Measurements from ENCODE around the gene TCP11L2. TPM values are rescaled to one million over a fixed set of nuclear protein-coding genes. Genes with fewer than 3 reads are reported as not detected.
A peak's percentile ranks its signal among the peaks of the same experiment; 100 is the strongest.

The TCP11L2 gene
- total RNA-seq, 4 donors from 2014 or later = 35.4 to 59.8 (median 41.5) TPM

DNA sequence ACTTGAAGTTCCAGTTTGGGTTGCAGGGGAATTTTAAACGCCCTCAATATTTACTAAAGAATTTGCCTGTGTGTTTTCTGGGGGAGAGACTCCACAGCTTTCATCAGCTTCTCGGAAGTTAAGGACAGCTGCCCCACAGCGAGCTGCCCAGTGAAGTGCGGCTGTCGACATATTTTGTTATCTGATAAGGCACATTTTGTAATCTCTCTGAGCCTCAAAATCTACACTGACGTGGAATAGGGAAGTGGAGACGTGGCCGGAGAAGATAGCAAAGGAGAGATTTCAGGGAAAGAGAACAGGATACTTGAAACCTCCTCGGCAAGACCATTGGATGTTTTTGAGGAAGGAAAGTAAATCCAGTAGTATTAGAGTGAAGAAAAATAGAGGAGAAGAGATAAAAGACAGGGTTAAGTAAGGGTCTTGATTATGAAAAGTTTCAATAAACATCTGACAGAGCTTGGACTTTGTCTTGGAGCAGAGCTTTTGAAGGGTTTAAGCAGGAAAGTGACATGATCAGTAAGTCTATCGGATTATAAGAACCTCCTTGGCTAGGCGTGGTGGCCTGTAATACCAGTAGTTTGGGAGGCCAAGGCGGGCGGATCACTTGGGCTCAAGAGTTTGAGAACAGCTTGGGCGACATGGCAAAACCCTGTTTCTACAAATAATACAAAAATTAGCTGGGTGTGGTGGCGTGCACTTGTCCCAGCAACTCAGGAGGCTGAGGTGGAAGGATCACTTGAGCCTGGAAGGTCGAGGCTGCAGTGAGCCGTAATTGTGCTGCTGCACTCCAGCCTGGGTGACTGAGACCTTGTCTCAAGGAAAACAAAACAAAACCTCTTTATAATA is 56.1 kb downstream of the TCP11L2 start:
- H3K27me3 ChIP-seq = no peaks in the 10 kb centered on the region
- no peaks in the 10 kb centered on the region for H3K9me3 ChIP-seq
- 32 to 43% methylated on average over 5 to 17 of the region's 17 CpGs for WGBS, 2 donors (ENCODE audit: low coverage in 1 of 2)
- H3K36me3 ChIP-seq = no peaks in the 10 kb centered on the region
- H3K4me1 ChIP-seq = peaks cover 4 to 23% (median 5%) of the 10 kb centered on the region in 3 donors
- ATAC-seq = peak; percentile 12
- peak overlapping the region; percentile 55 to 71 for H3K4me3 ChIP-seq
- peak overlapping the region; percentile 60 to 95 (median 92) for H3K27ac ChIP-seq
- TF ChIP-seq, protein P1, sequence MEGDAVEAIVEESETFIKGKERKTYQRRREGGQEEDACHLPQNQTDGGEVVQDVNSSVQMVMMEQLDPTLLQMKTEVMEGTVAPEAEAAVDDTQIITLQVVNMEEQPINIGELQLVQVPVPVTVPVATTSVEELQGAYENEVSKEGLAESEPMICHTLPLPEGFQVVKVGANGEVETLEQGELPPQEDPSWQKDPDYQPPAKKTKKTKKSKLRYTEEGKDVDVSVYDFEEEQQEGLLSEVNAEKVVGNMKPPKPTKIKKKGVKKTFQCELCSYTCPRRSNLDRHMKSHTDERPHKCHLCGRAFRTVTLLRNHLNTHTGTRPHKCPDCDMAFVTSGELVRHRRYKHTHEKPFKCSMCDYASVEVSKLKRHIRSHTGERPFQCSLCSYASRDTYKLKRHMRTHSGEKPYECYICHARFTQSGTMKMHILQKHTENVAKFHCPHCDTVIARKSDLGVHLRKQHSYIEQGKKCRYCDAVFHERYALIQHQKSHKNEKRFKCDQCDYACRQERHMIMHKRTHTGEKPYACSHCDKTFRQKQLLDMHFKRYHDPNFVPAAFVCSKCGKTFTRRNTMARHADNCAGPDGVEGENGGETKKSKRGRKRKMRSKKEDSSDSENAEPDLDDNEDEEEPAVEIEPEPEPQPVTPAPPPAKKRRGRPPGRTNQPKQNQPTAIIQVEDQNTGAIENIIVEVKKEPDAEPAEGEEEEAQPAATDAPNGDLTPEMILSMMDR (IDR thresholded peaks at IDR 0.05) = peak in 1 of 4 experiments; percentile 6
- no peak for TF ChIP-seq POLR2AphosphoS5 (IDR thresholded peaks at IDR 0.05)

DNA sequence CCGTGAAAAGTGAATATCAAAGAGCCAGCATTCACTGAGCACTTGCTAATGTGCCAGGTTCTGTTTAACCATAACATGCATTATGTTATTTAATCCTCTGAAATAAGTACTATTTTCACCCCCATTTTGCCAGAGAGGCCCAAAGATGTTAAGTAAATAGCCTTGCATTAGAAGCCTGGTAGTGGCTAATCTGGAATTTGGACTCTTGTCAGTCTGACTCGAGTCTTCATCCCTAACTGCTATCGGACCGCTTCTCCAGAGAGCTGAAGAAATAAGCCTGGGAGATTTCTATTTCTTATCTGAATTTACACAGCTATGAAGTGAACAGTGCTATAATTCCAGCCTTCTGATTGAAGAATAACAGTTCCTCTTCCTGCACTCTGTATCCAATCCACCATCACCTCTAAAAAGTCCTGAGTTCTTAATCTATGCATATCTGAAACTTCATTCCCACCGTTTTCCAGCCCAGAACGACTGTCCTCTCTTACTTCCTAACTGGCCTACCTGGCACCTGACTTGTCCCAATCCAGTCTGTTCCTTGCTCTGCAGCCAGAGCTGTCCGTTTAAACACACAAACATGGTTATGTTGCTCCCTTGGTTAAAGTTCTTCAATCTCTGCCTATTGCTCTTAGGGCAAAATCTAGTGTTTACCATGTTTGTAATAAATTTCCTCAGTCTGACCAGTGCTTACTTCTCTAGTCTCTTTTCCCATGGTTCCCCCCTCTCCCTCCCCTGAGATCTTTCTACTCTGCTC is 57.3 kb downstream of the TCP11L2 start:
- no peaks in the 10 kb centered on the region for H3K27me3 ChIP-seq
- ATAC-seq = no peak
- 77 to 80% methylated on average over 4 to 7 of the region's 7 CpGs for WGBS, 2 donors (ENCODE audit: low coverage in 1 of 2)

DNA sequence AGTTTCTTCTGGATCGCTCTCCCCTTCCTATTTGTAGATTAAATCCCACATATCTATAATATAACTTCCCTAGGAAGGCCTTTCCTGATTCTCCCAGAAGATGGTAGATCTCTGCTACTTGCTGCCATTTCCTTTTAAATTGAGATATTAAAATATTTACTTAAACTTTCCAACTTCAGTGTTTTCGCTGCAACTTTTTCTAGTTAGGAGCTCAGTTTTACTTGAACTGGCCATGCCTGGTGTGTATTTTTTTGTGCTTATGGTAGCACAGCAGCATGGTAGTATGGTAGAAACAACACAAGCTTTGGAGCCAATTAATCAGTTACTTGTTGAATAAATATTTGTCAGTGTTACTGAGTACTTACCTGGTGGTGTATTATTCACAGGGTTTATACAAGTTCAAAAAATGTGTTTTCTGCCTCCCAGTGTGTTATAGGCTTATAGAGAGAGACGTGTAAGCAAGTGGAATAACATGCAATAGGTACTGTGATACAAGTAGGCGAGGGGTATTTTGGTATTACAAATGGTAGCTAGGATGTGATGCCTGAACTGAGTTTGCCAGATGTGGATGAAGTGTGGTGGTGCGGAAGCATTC is 58.0 kb downstream of the TCP11L2 start:
- 86 to 92% methylated on average over 4 to 5 of the region's 5 CpGs for WGBS, 2 donors (ENCODE audit: low coverage in 1 of 2)
- TF ChIP-seq, protein P1 (IDR thresholded peaks at IDR 0.05) = no peak
- TF ChIP-seq EP300 (IDR thresholded peaks at IDR 0.05) (no peak), POLR2AphosphoS5 (IDR thresholded peaks at IDR 0.05) (no peak), POLR2A (IDR thresholded peaks at IDR 0.05) (no peak)
- ATAC-seq = no peak
- no peaks in the 10 kb centered on the region for H3K27me3 ChIP-seq
- H3K4me1 ChIP-seq = peaks cover 4 to 23% (median 5%) of the 10 kb centered on the region in 3 donors
- H3K9me3 ChIP-seq = no peaks in the 10 kb centered on the region
- H3K27ac ChIP-seq = no peak overlapping the region
- H3K36me3 ChIP-seq = peaks cover 0 to 9% of the 10 kb centered on the region in 2 donors
- H3K4me3 ChIP-seq = no peak overlapping the region

More for the DNA sequence above, 57.3 kb downstream of the TCP11L2 start:
- H3K4me3 ChIP-seq = no peak overlapping the region
- H3K4me1 ChIP-seq = peaks cover 4 to 23% (median 5%) of the 10 kb centered on the region in 3 donors
- no peaks in the 10 kb centered on the region for H3K9me3 ChIP-seq
- peaks cover 0 to 7% of the 10 kb centered on the region in 2 donors for H3K36me3 ChIP-seq
- no peak overlapping the region for H3K27ac ChIP-seq
- TF ChIP-seq, protein P1 (IDR thresholded peaks at IDR 0.05) = no peak
- TF ChIP-seq POLR2AphosphoS5 (IDR thresholded peaks at IDR 0.05) = no peak

DNA sequence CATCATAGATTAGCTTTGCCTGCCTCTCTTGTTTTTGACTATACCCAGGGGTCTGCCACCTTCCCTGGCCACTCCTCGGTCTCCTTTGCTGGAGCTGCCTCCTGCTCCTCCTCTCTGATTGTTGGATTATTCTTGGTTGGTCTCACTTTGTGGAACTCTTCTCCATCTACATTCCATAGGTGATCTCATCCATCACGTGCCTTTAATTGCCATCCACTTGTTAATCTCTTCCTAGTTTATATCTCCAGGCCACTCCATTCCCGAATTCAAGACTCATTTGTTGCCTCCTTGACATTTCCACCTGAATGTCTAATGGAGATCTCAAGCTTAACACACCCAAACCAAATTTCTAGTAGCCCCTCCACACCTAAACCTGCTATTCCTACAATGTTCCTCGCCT is 60.4 kb downstream of the TCP11L2 start:
- Histone ChIP-seq H3K4me1 (peaks cover 0 to 14% (median 5%) of the 10 kb centered on the region in 3 donors), H3K36me3 (peaks cover 0 to 31% of the 10 kb centered on the region in 2 donors), H3K9me3 (no peaks in the 10 kb centered on the region), H3K27ac (no peak overlapping the region), H3K4me3 (no peak overlapping the region), H3K27me3 (no peaks in the 10 kb centered on the region)
- 83 to 90% methylated on average over 4 of the region's 4 CpGs for WGBS, 2 donors (ENCODE audit: low coverage in 1 of 2)
- ATAC-seq = no peak
- TF ChIP-seq EP300 (IDR thresholded peaks at IDR 0.05) = no peak

DNA sequence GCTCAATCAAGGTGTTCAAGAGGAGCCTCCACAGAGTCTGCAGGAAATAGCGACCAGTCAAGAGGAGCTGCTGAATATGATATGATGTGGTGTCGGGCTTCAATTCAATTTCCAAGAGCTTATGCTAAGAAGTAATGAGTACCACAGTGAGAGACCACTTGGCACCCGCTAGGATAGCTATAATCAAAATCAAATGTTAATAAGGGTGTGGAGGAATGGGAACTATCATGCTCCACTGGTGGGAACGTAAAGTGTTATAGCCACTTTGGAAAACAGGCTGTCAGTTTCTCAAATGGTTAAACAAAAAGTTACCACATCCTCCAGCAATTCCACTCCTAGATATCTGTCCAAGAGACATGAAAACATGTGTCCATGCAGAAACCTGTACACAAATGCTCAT is 61.7 kb downstream of the TCP11L2 start:
- WGBS, 2 donors (ENCODE audit: low coverage in 1 of 2) = 94 to 96% methylated on average over 4 of the region's 4 CpGs
- Histone ChIP-seq H3K27ac (no peak overlapping the region), H3K36me3 (peaks cover 0 to 37% of the 10 kb centered on the region in 2 donors), H3K27me3 (no peaks in the 10 kb centered on the region), H3K4me3 (no peak overlapping the region), H3K4me1 (peaks cover 0 to 3% (median 0%) of the 10 kb centered on the region in 3 donors), H3K9me3 (no peaks in the 10 kb centered on the region)
- no peak for ATAC-seq
- TF ChIP-seq EP300 (IDR thresholded peaks at IDR 0.05) (no peak), POLR2A (IDR thresholded peaks at IDR 0.05) (no peak)
- TF ChIP-seq, protein P1 (IDR thresholded peaks at IDR 0.05) = no peak
